ENCODE data around the gene CPEB1.

Gene CPEB1

DNA sequence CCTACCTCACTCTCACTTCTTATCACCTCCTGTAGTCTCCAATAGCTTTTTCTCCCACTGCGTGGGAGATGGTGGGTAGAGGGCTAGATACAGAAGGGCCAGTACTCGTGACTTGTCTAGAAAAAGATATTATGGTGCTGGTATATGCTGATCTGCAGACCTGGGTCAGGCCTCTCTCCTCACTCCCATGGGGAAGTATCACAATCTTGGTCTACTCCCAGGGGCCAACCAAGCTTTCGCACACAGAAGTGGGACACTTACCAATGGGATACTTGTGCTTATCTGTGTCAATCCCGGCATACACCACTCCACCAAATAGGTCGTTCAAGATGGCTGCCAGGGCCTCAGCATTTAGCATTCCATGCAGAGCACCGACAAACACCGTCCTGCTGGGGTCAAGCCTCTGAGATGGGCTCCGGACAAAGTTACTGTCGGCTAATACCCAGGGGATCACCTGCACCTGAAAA lies 97.9 kb downstream of the CPEB1 start:
- no peaks in the 10 kb centered on the region for H3K9me3 ChIP-seq (ENCODE audit: control insufficient read depth, insufficient read depth, low read depth, low read length)
- CTCF ChIA-PET: interaction anchor here (1.6 kb wide), 1 partner anchor 9 kb away, joined by 6 read pairs; the partner anchor contains the start of gene RPS17

DNA sequence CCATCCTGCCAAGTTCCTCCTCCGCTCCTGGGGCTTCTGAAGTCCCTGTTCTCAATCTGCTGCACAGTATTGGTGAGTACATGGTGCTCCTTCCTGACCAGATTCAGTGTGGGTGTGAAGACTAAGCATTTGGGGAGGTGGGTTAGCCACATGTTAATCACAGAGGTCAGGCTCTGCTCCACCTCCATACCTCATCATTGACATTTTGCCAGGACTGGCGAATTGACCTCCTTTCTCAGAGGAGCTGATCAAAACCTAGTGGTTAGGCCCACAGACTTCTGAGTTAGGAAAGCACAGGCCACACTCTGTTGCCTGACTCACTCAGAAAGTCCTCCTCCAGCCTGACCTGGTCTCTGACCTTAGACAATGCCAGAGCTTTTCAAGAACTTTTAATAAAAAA lies 98.5 kb downstream of the CPEB1 start:
- Histone ChIP-seq H3K4me1 (ENCODE audit: control insufficient read depth, insufficient read depth, low read length) (no peaks in the 10 kb centered on the region), H3K4me3 (ENCODE audit: low read depth, low read length) (no peak overlapping the region), H3K9me3 (ENCODE audit: control insufficient read depth, insufficient read depth, low read depth, low read length) (no peaks in the 10 kb centered on the region), H3K27ac (ENCODE audit: extremely low read depth, low read depth, low read length) (no peak overlapping the region), H3K36me3 (ENCODE audit: control insufficient read depth in 2 of 2, insufficient read depth in 1 of 2, low read length in 2 of 2) (peaks cover 0 to 17% of the 10 kb centered on the region in 2 experiments; a peak in 1 of 3 replicates)
- ChIA-PET POLR2A (no interaction called here), CTCF (interaction anchor here (1.6 kb wide), 1 partner anchor 8 kb away, joined by 6 read pairs; the partner anchor contains the start of gene RPS17)
- TF ChIP-seq ZNF76 (tag by site-specific recombination; IDR thresholded peaks at IDR 0.05; ENCODE audit: borderline replicate concordance, low read depth): no peak

More for the DNA sequence above, 97.9 kb downstream of the CPEB1 start:
- H3K27ac ChIP-seq (ENCODE audit: extremely low read depth, low read depth, low read length): no peak overlapping the region
- POLR2A ChIA-PET: no interaction called here
- no peaks in the 10 kb centered on the region for H3K4me1 ChIP-seq (ENCODE audit: control insufficient read depth, insufficient read depth, low read length)
- no peak for TF ChIP-seq ZNF610 (tag by site-specific recombination; IDR thresholded peaks at IDR 0.05; ENCODE audit: borderline replicate concordance)
- TF ChIP-seq ZNF2 (tag by site-specific recombination; IDR thresholded peaks at IDR 0.05): no peak
- no peak for TF ChIP-seq ZSCAN16 (tag by site-specific recombination; IDR thresholded peaks at IDR 0.05)
- TF ChIP-seq ZNF155 (tag by site-specific recombination; IDR thresholded peaks at IDR 0.05): no peak
- no peak for TF ChIP-seq ZNF48 (tag by site-specific recombination; IDR thresholded peaks at IDR 0.05)
- no peak for TF ChIP-seq ZNF558 (tag by site-specific recombination; IDR thresholded peaks at IDR 0.05)
- H3K4me3 ChIP-seq (ENCODE audit: low read depth, low read length): no peak overlapping the region
- H3K36me3 ChIP-seq (ENCODE audit: control insufficient read depth in 2 of 2, insufficient read depth in 1 of 2, low read length in 2 of 2): peaks cover 0 to 17% of the 10 kb centered on the region in 2 experiments; a peak in 1 of 3 replicates

DNA sequence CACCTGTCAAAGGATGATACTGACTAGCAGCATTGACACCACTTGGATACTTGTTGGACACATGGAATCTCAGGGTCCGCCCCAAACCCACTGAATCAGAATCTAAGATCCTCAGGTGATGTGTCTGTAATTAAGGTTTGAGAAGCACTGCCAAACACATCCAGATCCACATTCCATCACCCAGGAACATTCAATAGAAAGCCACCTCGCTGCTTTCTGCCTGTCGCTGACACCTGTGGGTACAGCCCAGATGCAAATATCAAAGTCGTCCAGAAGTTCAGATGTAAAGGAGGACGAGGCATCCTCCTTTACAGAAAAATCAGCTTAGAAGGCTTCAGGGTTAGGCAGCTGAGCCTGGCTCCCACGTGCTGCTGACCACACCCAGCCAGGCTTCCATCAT lies 101.7 kb downstream of the CPEB1 start:
- TF ChIP-seq SCRT1 (tag by site-specific recombination; IDR thresholded peaks at IDR 0.05; ENCODE audit: borderline replicate concordance): peak; percentile 72; the same call in 1 of the 2 replicates
- TF ChIP-seq, protein P1, sequence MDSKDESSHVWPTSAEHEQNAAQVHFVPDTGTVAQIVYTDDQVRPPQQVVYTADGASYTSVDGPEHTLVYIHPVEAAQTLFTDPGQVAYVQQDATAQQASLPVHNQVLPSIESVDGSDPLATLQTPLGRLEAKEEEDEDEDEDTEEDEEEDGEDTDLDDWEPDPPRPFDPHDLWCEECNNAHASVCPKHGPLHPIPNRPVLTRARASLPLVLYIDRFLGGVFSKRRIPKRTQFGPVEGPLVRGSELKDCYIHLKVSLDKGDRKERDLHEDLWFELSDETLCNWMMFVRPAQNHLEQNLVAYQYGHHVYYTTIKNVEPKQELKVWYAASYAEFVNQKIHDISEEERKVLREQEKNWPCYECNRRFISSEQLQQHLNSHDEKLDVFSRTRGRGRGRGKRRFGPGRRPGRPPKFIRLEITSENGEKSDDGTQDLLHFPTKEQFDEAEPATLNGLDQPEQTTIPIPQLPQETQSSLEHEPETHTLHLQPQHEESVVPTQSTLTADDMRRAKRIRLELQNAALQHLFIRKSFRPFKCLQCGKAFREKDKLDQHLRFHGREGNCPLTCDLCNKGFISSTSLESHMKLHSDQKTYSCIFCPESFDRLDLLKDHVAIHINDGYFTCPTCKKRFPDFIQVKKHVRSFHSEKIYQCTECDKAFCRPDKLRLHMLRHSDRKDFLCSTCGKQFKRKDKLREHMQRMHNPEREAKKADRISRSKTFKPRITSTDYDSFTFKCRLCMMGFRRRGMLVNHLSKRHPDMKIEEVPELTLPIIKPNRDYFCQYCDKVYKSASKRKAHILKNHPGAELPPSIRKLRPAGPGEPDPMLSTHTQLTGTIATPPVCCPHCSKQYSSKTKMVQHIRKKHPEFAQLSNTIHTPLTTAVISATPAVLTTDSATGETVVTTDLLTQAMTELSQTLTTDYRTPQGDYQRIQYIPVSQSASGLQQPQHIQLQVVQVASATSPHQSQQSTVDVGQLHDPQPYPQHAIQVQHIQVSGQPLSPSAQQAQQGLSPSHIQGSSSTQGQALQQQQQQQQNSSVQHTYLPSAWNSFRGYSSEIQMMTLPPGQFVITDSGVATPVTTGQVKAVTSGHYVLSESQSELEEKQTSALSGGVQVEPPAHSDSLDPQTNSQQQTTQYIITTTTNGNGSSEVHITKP (tag by site-specific recombination; IDR thresholded peaks at IDR 0.05): no peak
- TF ChIP-seq SCRT2 (tag by site-specific recombination; IDR thresholded peaks at IDR 0.05): peak; percentile 77
- no peak for TF ChIP-seq ZNF670 (tag by site-specific recombination; IDR thresholded peaks at IDR 0.05; ENCODE audit: low read depth)
- Histone ChIP-seq H3K4me1 (ENCODE audit: control insufficient read depth, insufficient read depth, low read length) (no peaks in the 10 kb centered on the region), H3K4me3 (ENCODE audit: low read depth, low read length) (no peak overlapping the region), H3K27ac (ENCODE audit: extremely low read depth, low read depth, low read length) (no peak overlapping the region), H3K36me3 (ENCODE audit: control insufficient read depth in 2 of 2, insufficient read depth in 1 of 2, low read length in 2 of 2) (peaks cover 0 to 10% of the 10 kb centered on the region in 2 experiments; a peak in 1 of 3 replicates), H3K9me3 (ENCODE audit: control insufficient read depth, insufficient read depth, low read depth, low read length) (no peaks in the 10 kb centered on the region)
- CTCF ChIA-PET: no interaction called here
- POLR2A ChIA-PET: interaction anchor here (1.5 kb wide), 1 partner anchor 205 kb away, joined by 4 read pairs; no protein-coding TSS in a partner anchor

DNA sequence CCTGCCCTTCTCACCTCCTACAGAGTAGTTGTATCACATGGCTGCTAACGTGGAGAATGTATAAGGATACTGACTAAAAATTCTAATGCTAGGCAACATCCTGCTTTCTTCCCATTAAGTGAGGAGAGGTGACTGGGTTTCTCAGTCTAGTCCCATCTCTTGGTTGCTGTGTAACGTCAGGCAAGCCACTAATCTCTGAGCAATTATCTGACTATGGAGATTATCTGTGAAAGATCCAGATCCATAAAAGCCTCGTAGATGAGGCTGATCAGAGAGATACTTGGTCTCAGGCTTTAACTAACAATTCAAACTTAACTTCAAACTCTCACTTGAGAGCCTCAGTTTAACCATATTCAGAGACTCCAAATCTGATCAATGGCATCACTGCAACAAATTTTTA lies 102.2 kb downstream of the CPEB1 start:
- CTCF ChIA-PET: interaction anchor here (1.6 kb wide), 1 partner anchor 14 kb away, joined by 4 read pairs; no protein-coding TSS in a partner anchor
- TF ChIP-seq TRIM28 (IDR thresholded peaks at IDR 0.05; ENCODE audit: borderline replicate concordance, low read length) (no peak), ZNF544 (tag by site-specific recombination; IDR thresholded peaks at IDR 0.05) (no peak), ZNF521 (tag by site-specific recombination; IDR thresholded peaks at IDR 0.05) (no peak), WT1 (tag by site-specific recombination; IDR thresholded peaks at IDR 0.05) (no peak), ZNF776 (tag by site-specific recombination; IDR thresholded peaks at IDR 0.05; ENCODE audit: borderline replicate concordance) (no peak), ZNF791 (tag by site-specific recombination; IDR thresholded peaks at IDR 0.05) (no peak), KLF9 (tag by site-specific recombination; IDR thresholded peaks at IDR 0.05; ENCODE audit: low read depth) (no peak), ZBTB1 (tag by site-specific recombination; IDR thresholded peaks at IDR 0.05) (no peak), SALL2 (tag by site-specific recombination; IDR thresholded peaks at IDR 0.05; ENCODE audit: borderline replicate concordance) (no peak), ZFHX2 (tag by site-specific recombination; conservative IDR thresholded peaks at IDR 0.05) (no peak), ZNF843 (tag by site-specific recombination; IDR thresholded peaks at IDR 0.05) (no peak)
- TF ChIP-seq, protein P2, sequence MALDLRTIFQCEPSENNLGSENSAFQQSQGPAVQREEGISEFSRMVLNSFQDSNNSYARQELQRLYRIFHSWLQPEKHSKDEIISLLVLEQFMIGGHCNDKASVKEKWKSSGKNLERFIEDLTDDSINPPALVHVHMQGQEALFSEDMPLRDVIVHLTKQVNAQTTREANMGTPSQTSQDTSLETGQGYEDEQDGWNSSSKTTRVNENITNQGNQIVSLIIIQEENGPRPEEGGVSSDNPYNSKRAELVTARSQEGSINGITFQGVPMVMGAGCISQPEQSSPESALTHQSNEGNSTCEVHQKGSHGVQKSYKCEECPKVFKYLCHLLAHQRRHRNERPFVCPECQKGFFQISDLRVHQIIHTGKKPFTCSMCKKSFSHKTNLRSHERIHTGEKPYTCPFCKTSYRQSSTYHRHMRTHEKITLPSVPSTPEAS (tag by site-specific recombination; IDR thresholded peaks at IDR 0.05): no peak
- TF ChIP-seq, protein P3, sequence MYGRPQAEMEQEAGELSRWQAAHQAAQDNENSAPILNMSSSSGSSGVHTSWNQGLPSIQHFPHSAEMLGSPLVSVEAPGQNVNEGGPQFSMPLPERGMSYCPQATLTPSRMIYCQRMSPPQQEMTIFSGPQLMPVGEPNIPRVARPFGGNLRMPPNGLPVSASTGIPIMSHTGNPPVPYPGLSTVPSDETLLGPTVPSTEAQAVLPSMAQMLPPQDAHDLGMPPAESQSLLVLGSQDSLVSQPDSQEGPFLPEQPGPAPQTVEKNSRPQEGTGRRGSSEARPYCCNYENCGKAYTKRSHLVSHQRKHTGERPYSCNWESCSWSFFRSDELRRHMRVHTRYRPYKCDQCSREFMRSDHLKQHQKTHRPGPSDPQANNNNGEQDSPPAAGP (tag by site-specific recombination; IDR thresholded peaks at IDR 0.05): no peak
- no peaks in the 10 kb centered on the region for H3K9me3 ChIP-seq (ENCODE audit: control insufficient read depth, insufficient read depth, low read depth, low read length)
- H3K4me3 ChIP-seq (ENCODE audit: low read depth, low read length): no peak overlapping the region
- H3K4me1 ChIP-seq (ENCODE audit: control insufficient read depth, insufficient read depth, low read length): no peaks in the 10 kb centered on the region
- H3K36me3 ChIP-seq (ENCODE audit: control insufficient read depth in 2 of 2, insufficient read depth in 1 of 2, low read length in 2 of 2): peaks cover 0 to 9% of the 10 kb centered on the region in 2 experiments; a peak in 1 of 3 replicates
- H3K27ac ChIP-seq (ENCODE audit: extremely low read depth, low read depth, low read length): no peak overlapping the region
- POLR2A ChIA-PET: interaction anchor here (1.5 kb wide), 1 partner anchor 205 kb away, joined by 4 read pairs; no protein-coding TSS in a partner anchor

Measured in HEK293 (cell line).